Activated gamma-delta T cell treated with Interleukin-2 at 50 U/mL for 16 hours (primary cell): ENCODE data around the gene SEMA3E.
"Not testable (repeated sequence)": the region's sequence is repeated elsewhere in the genome, so short reads cannot be mapped to it uniquely, and the experiment has no call there.

Experiments
- DNase-seq: peaks from one replicate; pipeline ENCODE4 v3.0.0-alpha.2; 2020

SEMA3E gene

GRCh38 chr7:83447681-83448080 lies 201.3 kb downstream of the SEMA3E start:
- no peak for DNase-seq

- no peak for DNase-seq
Observed at GRCh38 chr7:83446102-83446669, 202.8 kb downstream of the SEMA3E start.

- DNase-seq = no peak
Observed at GRCh38 chr7:83442911-83443310, 206.0 kb downstream of the SEMA3E start.

- DNase-seq = no peak
Observed at GRCh38 chr7:83439026-83439425, 209.9 kb downstream of the SEMA3E start.

GRCh38 chr7:83430289-83430688 lies 218.7 kb downstream of the SEMA3E start:
- DNase-seq = not testable (repeated sequence)

- DNase-seq = no peak
Observed at GRCh38 chr7:83429493-83429892, 219.4 kb downstream of the SEMA3E start.

- DNase-seq = no peak
Observed at GRCh38 chr7:83427884-83428283, 221.1 kb downstream of the SEMA3E start.

GRCh38 chr7:83426325-83426724 lies 222.6 kb downstream of the SEMA3E start:
- DNase-seq = no peak

GRCh38 chr7:83419013-83419412 lies 229.9 kb downstream of the SEMA3E start:
- no peak for DNase-seq

GRCh38 chr7:83415840-83416239 lies 233.1 kb downstream of the SEMA3E start:
- DNase-seq = no peak

GRCh38 chr7:83414947-83415346 lies 234.0 kb downstream of the SEMA3E start:
- no peak for DNase-seq

- no peak for DNase-seq
Observed at GRCh38 chr7:83413831-83414230, 235.1 kb downstream of the SEMA3E start.

GRCh38 chr7:83413424-83413823 lies 235.5 kb downstream of the SEMA3E start:
- DNase-seq = no peak

GRCh38 chr7:83410989-83411591 lies 237.8 kb downstream of the SEMA3E start:
- DNase-seq = no peak

GRCh38 chr7:83394776-83395175 lies 254.2 kb downstream of the SEMA3E start:
- no peak for DNase-seq

- no peak for DNase-seq
Observed at GRCh38 chr7:83388436-83388835, 260.5 kb downstream of the SEMA3E start.

GRCh38 chr7:83366629-83367028 lies 282.3 kb downstream of the SEMA3E start:
- no peak for DNase-seq

GRCh38 chr7:83365746-83366145 lies 283.2 kb downstream of the SEMA3E start:
- DNase-seq = no peak

GRCh38 chr7:83362871-83363550 lies 285.9 kb downstream of the SEMA3E start:
- no peak for DNase-seq

GRCh38 chr7:83359108-83359507 lies 289.8 kb downstream of the SEMA3E start:
- DNase-seq = no peak

GRCh38 chr7:83355143-83355542 lies 293.8 kb downstream of the SEMA3E start:
- DNase-seq = no peak

- DNase-seq = no peak
Observed at GRCh38 chr7:83347945-83348444, 300.9 kb downstream of the SEMA3E start.

- no peak for DNase-seq
Observed at GRCh38 chr7:83339907-83340306, 309.0 kb downstream of the SEMA3E start.

- no peak for DNase-seq
Observed at GRCh38 chr7:83338277-83338950, 310.5 kb downstream of the SEMA3E start.
